IMR-90 (cell line): ENCODE measurements around the gene LACC1. TPM values are rescaled to one million over a fixed set of nuclear protein-coding genes. Genes with fewer than 3 reads are reported as not detected.

Source experiments
- ATAC-seq: fragments of 200-7000 bp; cut with Tn5 transposase; 2 replicates; pipeline ENCODE4 v1.9.1; 2020; ENCODE audit warnings: low read depth, mild to moderate bottlenecking, moderate library complexity
- BruUV-seq: library from RNA; stranded (reverse); fragments of 400-500 nt; replicated peaks from 2 replicates; lab custom pipeline; 2021; lab: Mats Ljungman, UMichigan
- CTCF ChIA-PET: fragments of 300-600 bp; formaldehyde crosslinking; extraction: SDS; loops from one replicate; lab custom pipeline; 2021; ENCODE audit warnings: antibody characterized with exemption; lab: Yijun Ruan, JAX
- POLR2A ChIA-PET: fragments of 300-600 bp; sonication (Branson Sonifier 250); formaldehyde crosslinking; loops from one replicate; lab custom pipeline; 2022; ENCODE audit warnings: antibody characterized with exemption; ENCODE audit not compliant: unreplicated experiment; lab: Charles Lee
- DNase-seq: peaks from one replicate; pipeline ENCODE4 v3.0.0; 2013
- H2AFZ ChIP-seq: replicated peaks from 2 replicates; pipeline ENCODE3; 2013; ENCODE audit warnings: low read length, mild to moderate bottlenecking; ENCODE audit not compliant: poor library complexity
- H2AK5ac ChIP-seq: 2 replicates; pipeline ENCODE4 v1.6.1; 2013; ENCODE audit warnings: low read depth, low read length, inconsistent platforms
- H2AK9ac ChIP-seq: replicated peaks from 2 replicates; pipeline ENCODE3; 2013; ENCODE audit warnings: mild to moderate bottlenecking, low read depth, low read length, moderate library complexity; ENCODE audit not compliant: poor library complexity
- H2BK120ac ChIP-seq: 2 replicates; pipeline ENCODE4 v1.6.1; 2013; ENCODE audit warnings: low read depth, low read length, inconsistent platforms
- H2BK15ac ChIP-seq: 3 replicates; pipeline ENCODE4 v1.6.1; 2013; ENCODE audit warnings: low read depth, low read length, inconsistent platforms
- H2BK20ac ChIP-seq: 2 replicates; pipeline ENCODE4 v1.6.1; 2013; ENCODE audit warnings: low read depth, mild to moderate bottlenecking, inconsistent platforms, low read length, moderate library complexity
- H2BK5ac ChIP-seq: 2 replicates; pipeline ENCODE4 v1.6.1; 2013; ENCODE audit warnings: mild to moderate bottlenecking, low read depth, low read length, inconsistent platforms; ENCODE audit not compliant: poor library complexity, severe bottlenecking
- H3K14ac ChIP-seq: replicated peaks from 2 replicates; pipeline ENCODE4 v1.6.1; 2013; ENCODE audit warnings: low read depth, low read length, inconsistent platforms
- H3K18ac ChIP-seq: 2 replicates; pipeline ENCODE4 v1.6.1; 2013; ENCODE audit warnings: low read depth, low read length, control low read depth
- H3K23ac ChIP-seq: 2 replicates; pipeline ENCODE4 v1.6.1; 2013; ENCODE audit warnings: low read depth, low read length, inconsistent platforms
- H3K27ac ChIP-seq: 2 replicates; pipeline ENCODE4 v1.5.1; 2013; ENCODE audit warnings: mild to moderate bottlenecking, control low read depth, low read length; ENCODE audit not compliant: insufficient read depth
- H3K27me3 ChIP-seq: 2 replicates; pipeline ENCODE4 v1.6.1; 2013; ENCODE audit warnings: low read length; ENCODE audit not compliant: control insufficient read depth, insufficient read depth
- H3K36me3 ChIP-seq: 2 replicates; pipeline ENCODE4 v1.6.1; 2013; ENCODE audit warnings: low read length, mixed read lengths; ENCODE audit not compliant: control insufficient read depth, insufficient read depth
- H3K4ac ChIP-seq: 2 replicates; pipeline ENCODE4 v1.6.1; 2013; ENCODE audit warnings: low read depth, low read length, inconsistent platforms
- H3K4me1 ChIP-seq: 2 replicates; pipeline ENCODE4 v1.6.1; 2013; ENCODE audit warnings: low read length, mixed read lengths; ENCODE audit not compliant: control insufficient read depth, insufficient read depth
- H3K4me2 ChIP-seq: 2 replicates; pipeline ENCODE4 v1.6.1; 2013; ENCODE audit warnings: low read depth, mild to moderate bottlenecking, control low read depth, low read length, moderate library complexity
- H3K4me3 ChIP-seq: 2 replicates; pipeline ENCODE4 v1.5.1; 2013; ENCODE audit warnings: low read depth, mild to moderate bottlenecking, control low read depth, low read length, moderate library complexity; ENCODE audit not compliant: insufficient read depth
- H3K56ac ChIP-seq: 2 replicates; pipeline ENCODE4 v1.6.1; 2013; ENCODE audit warnings: low read length, inconsistent platforms; ENCODE audit not compliant: insufficient read depth; ENCODE audit errors: extremely low read depth
- H3K79me1 ChIP-seq, 2 experiments: 2 replicates each; pipeline ENCODE4 v1.6.1; 2013; ENCODE audit warnings: low read length in 2 of 2, inconsistent platforms in 1 of 2, low read depth in 1 of 2
- H3K9ac ChIP-seq: 2 replicates; pipeline ENCODE4 v1.6.1; 2013; ENCODE audit warnings: low read depth, low read length, control low read depth
- H3K9me1 ChIP-seq: 2 replicates; pipeline ENCODE4 v1.6.1; 2013; ENCODE audit warnings: low read length, inconsistent platforms; ENCODE audit not compliant: insufficient read depth
- H3K9me3 ChIP-seq: 2 replicates; pipeline ENCODE4 v1.6.1; 2013; ENCODE audit warnings: low read length; ENCODE audit not compliant: control insufficient read depth, insufficient read depth
- H4K20me1 ChIP-seq: 2 replicates; pipeline ENCODE4 v1.6.1; 2013; ENCODE audit warnings: low read length, inconsistent platforms; ENCODE audit not compliant: insufficient read depth
- H4K5ac ChIP-seq: 2 replicates; pipeline ENCODE4 v1.6.1; 2013; ENCODE audit warnings: mild to moderate bottlenecking, low read depth, low read length, control low read depth
- H4K8ac ChIP-seq, 2 experiments: 2 replicates each; pipeline ENCODE4 v1.6.1; 2013; ENCODE audit warnings: low read depth in 2 of 2, low read length in 2 of 2, control low read depth in 1 of 2, inconsistent platforms in 1 of 2
- H4K91ac ChIP-seq: 2 replicates; pipeline ENCODE4 v1.6.1; 2013; ENCODE audit warnings: low read depth, low read length, inconsistent platforms; ENCODE audit not compliant: insufficient read depth
- CEBPB ChIP-seq: IDR thresholded peaks from 2 replicates; pipeline ENCODE4 v1.6.1; 2012; ENCODE audit warnings: low read depth, low read length, improper control_type of control experiment
- NFE2L2 ChIP-seq: fragments of 150-350 bp; IDR thresholded peaks from 2 replicates; pipeline ENCODE4 v1.6.1; 2016; ENCODE audit warnings: low read depth, mild to moderate bottlenecking, low read length
- WGBS, 2 experiments: methylation state at CpG; one replicate each; pipeline versions ENCODE4 v1.1.5 to v1.1.7; 2013; ENCODE audit warnings: missing lambda C conversion rate in 2 of 2; ENCODE audit not compliant: insufficient read length in 1 of 2; ENCODE audit errors: extremely low coverage in 2 of 2; 5-methylcytosine and 5-hydroxymethylcytosine counted together
- dilution Hi-C: fragments of 300-500 bp; cut with HindIII; formaldehyde crosslinking; loops from one replicate; pipeline ENCODE4 v1.14.3; 2018; ENCODE audit warnings: low sequenced_read_pairs; ENCODE audit not compliant: unreplicated experiment
- in situ Hi-C: fragments of 300-500 bp; cut with MboI; formaldehyde crosslinking; loops from 3 replicates; pipeline ENCODE4 v1.14.3; 2019; ENCODE audit warnings: low sequenced_read_pairs, inconsistent platforms, mixed read lengths
- intact Hi-C: fragments of 100-400 bp; cut with micrococcal nuclease; formaldehyde crosslinking; loops from 2 replicates; pipeline ENCODE4 v1.10.0; 2022
- polyA plus RNA-seq, 3 experiments: library from polyadenylated mRNA; depleted of rRNA; stranded (reverse); fragments of >200 nt; gene quantifications; 2 replicates each; pipeline ENCODE4 v1.2.3, GENCODE V29; 2012; ENCODE audit warnings: low replicate concordance in 1 of 3
- total RNA-seq: library from RNA; depleted of rRNA; stranded (reverse); fragments of >200 nt; gene quantifications from 2 replicates; pipeline ENCODE4 v1.2.3, GENCODE V29; 2012

LACC1 gene
- total and polyA plus RNA-seq, 2 of the 4 experiments (the other 2 are of a cell fraction): 3.2 to 4.7 TPM

DNA sequence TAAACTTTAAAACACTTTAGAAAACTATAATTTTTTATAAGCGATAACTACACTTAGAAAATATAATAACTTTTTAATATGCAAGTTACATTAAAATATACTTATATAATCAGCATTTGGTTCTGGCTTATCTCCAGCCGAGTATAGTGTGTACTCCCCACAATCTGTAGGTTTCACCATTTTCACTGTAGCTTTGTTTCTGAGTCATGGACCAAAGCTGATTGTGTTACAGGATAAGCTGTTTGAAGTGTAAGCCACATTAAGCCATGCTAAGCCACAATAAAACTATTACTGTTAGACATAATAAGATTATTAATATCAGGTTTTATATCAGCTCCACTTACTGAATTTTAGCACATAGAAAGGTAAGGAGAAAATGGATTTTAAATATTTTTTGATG, 44.0 kb upstream of the LACC1 start:
- dilution Hi-C loops (no loop called here), intact Hi-C loops (no loop called here), in situ Hi-C loops (no loop called here)
- no peak overlapping the region for H3K4me3 ChIP-seq
- no peak overlapping the region for H3K27ac ChIP-seq
- no TSS peak for BruUV-seq
- H3K14ac ChIP-seq: no peak overlapping the region
- H4K20me1 ChIP-seq: no peaks in the 10 kb centered on the region
- no peak overlapping the region for H4K91ac ChIP-seq
- H3K4me1 ChIP-seq: no peaks in the 10 kb centered on the region; the same call in 1 of the 2 replicates
- peak; percentile 61 for DNase-seq
- H3K4ac ChIP-seq: no peak overlapping the region
- peak; percentile 42; the same call in 1 of the 2 replicates for ATAC-seq
- no peak overlapping the region for H3K9ac ChIP-seq
- H2BK5ac ChIP-seq: no peak overlapping the region
- H2AK5ac ChIP-seq: no peak overlapping the region
- H3K9me1 ChIP-seq: no peaks in the 10 kb centered on the region
- no peak overlapping the region for H3K56ac ChIP-seq
- no CpG with 5 or more reads among the region's 2 CpGs for WGBS, 2 experiments
- no peaks in the 10 kb centered on the region for H3K79me1 ChIP-seq
- no peak overlapping the region for H3K18ac ChIP-seq
- TF ChIP-seq CEBPB: peak; percentile 30; the same call in 1 of the 2 replicates
- no peak for TF ChIP-seq NFE2L2
- no peaks in the 10 kb centered on the region for H3K27me3 ChIP-seq
- H3K23ac ChIP-seq: no peak overlapping the region
- H3K36me3 ChIP-seq: no peaks in the 10 kb centered on the region
- no peak overlapping the region for H4K5ac ChIP-seq
- H3K4me2 ChIP-seq: no peak overlapping the region
- H2AFZ ChIP-seq: no peak overlapping the region
- no peak overlapping the region for H2BK120ac ChIP-seq
- POLR2A ChIA-PET: no interaction called here
- no peaks in the 10 kb centered on the region for H3K9me3 ChIP-seq
- no peak overlapping the region for H2BK20ac ChIP-seq
- no peak overlapping the region for H2AK9ac ChIP-seq
- H4K8ac ChIP-seq: no peak overlapping the region
- H2BK15ac ChIP-seq: no peak overlapping the region
- CTCF ChIA-PET: no interaction called here
